ENCODE data around the gene TP53.
"Not testable (repeated sequence)": the region's sequence is repeated elsewhere in the genome, so short reads cannot be mapped to it uniquely, and the experiment has no call there.

TP53 gene

GRCh38 chr17:7631398-7632380 is 55.6 kb downstream of the TP53 start:
- no peak for DNase-seq (ENCODE audit: low read depth)

- DNase-seq (ENCODE audit: low read depth) = no peak
These were observed 57.2 kb downstream of the TP53 start, which contains the start of gene SHBG for GRCh38 chr17:7629939-7630571. Gene SHBG (plus strand): TSS chr17:7630135. CDS start chr17:7630173, 38 bp downstream.

GRCh38 chr17:7627250-7628121 is 59.8 kb downstream of the TP53 start, which contains the start of gene SAT2:
Gene SAT2 (minus strand): TSS chr17:7627821. CDS start chr17:7627635, 186 bp downstream.
- DNase-seq (ENCODE audit: low read depth) = peak; percentile 93

- DNase-seq (ENCODE audit: low read depth) = peak; percentile 11
These were observed 60.4 kb downstream of the TP53 start for GRCh38 chr17:7626956-7627249.

DNA sequence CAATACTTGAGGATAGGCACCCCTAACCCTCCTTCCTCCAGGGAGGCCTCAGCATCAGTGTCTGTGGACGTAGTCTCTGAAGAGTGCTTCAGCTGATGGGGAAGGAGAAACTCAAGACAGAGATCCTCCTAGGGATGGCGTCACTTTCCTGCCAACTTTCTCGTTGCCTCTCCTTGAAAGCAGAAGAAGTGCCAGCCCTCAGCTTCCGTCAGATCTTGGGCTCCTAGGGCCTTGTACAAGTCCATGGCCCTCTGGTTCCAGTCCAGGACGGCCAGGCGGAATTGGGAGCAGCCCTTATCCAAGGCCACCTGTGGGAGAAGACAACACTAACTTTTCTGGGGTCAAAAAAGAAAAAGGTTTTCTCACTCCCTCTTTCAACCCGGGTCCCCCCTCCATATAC is 61.0 kb downstream of the TP53 start:
- no peak for DNase-seq (ENCODE audit: low read depth)

DNA sequence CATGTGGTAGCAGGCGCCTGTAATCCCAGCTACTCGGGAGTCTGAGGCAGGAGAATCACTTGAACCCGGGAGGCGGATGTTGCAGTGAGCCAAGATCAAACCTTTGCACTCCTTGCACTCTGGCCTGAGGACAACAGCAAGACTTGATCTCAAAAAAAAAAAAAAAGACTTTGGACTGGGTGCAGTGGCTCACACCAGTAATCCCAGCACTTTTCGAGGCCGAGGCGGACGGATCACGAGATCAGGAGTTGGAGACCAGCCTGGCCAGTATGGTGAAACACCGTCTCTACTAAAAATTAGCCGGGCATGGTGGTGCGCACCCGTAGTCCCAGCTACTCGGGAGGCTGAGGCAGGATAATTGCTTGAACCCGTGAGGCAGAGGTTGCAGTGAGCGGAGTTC is 61.5 kb downstream of the TP53 start:
- DNase-seq (ENCODE audit: low read depth) = not testable (repeated sequence)

DNA sequence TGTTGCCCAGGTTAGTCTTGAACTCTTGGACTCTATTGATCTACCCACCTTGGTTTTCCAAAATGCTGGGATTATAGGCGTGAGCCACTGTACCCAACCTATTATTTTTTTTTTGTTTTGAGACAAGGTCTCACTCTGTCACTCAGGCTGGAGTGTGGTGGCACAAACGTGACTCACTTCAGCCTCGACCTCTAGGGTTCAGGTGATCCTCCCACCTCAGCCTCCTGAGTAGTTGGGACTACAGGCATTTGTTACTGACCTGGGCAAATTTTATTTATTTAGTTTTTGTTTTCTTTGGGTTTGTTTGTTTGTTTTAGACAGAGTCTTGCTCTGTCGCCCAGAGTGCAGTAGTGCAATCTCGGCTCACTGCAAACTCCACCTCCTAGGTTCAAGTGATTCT is 63.6 kb downstream of the TP53 start:
- no peak for DNase-seq (ENCODE audit: low read depth)

DNA sequence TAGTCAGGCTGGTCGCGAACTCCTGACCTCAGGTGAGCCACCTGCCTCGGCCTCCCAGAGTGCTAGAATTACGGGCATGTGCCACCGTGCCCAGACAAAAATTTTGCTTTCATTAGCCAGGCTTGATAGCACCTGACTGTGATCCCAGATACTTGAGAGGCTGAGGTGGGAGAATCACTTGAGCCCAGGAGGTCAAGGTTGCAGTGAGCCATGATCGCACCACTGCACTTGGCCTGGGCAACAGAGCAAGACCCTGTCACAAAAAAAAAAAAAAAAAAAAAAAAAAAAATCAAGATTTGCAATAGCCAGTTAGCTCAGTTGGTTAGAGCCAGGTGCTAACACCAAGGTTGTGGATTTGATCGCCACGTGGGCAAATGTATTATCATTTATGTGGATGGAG is 66.5 kb downstream of the TP53 start:
- DNase-seq (ENCODE audit: low read depth) = no peak

DNA sequence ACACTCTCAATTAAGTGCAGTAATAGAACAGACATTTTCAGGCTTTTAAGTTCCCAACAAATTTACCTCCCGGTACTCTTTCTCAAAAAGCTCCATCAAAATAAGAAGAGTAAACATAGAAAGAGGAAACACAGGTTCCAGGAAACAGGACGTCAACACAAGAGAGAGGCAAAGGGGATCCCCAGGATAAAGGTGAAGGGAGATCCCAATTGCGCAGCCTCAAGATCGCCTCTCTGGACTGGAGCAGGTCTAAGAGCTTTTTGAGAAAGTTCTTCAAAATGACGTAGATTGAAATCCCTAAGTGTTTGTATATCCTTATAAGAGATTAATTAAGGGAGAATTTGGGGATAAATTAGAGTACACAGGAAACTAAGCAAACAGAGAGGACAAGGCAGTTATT is 68.7 kb downstream of the TP53 start:
- DNase-seq (ENCODE audit: low read depth) = no peak
